Hematopoietic multipotent progenitor cell (in vitro differentiated cells): ENCODE results near the gene KICS2. TPM values are rescaled to one million over a fixed set of nuclear protein-coding genes. Genes with fewer than 3 reads are reported as not detected.
A peak's percentile ranks its signal among the peaks of the same experiment; 100 is the strongest.

ENCODE experiments used
- DNase-seq, 3 donors: peaks; one replicate each; pipeline ENCODE4 v3.0.0-alpha.2; 2011 to 2015; ENCODE audit warnings: low read depth in 2 of 3, low spot score in 2 of 3
- total RNA-seq: library from RNA; depleted of rRNA; stranded (reverse); fragments of >200 nt; gene quantifications from one replicate; pipeline ENCODE4 v1.2.3, GENCODE V29; 2012

KICS2 gene
- total RNA-seq: 24.8 TPM

DNA sequence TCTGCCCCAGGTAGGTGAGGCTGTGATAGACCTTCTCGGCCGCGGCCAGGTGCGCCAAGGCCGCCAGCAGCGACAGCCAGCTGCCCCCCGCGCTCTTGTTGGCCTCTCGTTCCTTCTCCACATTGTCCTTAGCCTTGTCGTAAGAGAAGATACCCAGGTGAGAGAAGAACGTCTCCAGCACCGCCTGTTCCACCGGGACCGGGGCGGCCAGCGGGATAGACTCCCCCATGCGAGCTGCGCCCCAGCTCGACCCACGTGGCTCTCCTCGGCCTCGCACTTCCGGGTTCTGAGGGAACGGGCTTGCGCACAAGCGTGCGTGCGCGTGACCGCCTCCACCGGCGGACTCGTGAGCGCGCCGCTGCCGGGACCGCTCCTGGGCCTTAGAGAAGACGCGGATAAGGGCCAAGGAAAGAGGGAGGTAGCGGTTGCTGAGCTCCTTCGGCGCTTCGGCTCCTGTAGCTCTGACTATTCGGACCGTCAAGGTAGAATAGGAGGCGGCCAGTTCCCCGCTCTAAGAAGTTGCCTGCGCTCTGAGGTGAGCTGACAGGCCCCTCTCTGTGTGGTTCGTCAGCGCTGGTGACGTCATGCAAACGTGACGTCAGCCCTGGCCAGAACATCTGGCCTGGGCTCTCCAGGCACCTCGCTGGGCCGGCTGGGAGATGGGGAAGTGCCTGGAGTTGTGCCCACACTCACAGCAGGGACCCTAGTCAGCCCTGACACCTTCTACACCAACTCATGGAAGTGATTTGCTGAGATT, at the start of gene KICS2:
KICS2 (minus strand) TSS at position 288 of the 757 bp plus-strand sequence; CDS start at position 229, 59 bp downstream.
- peak; percentile 89 to 95 (median 95) for DNase-seq

DNA sequence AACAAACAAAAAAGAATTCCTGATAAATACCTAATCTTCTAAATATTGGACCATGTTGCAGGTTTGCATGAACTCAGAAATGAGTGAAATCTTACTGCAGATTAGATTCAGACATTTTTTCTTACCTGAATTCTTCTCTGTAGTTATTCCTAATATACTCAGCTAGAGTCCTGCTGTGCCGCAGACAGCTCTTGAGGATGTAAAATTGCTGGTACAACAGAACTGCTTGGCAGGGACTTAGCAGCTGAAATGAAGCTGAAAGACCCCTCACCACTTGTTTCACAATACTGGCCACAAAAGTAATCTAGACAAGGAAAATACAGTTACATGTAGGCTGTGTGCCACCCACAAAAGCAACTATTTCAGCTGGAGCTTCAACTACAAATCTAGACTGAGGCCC, 48.3 kb upstream of the KICS2 start:
- DNase-seq: no peak

DNA sequence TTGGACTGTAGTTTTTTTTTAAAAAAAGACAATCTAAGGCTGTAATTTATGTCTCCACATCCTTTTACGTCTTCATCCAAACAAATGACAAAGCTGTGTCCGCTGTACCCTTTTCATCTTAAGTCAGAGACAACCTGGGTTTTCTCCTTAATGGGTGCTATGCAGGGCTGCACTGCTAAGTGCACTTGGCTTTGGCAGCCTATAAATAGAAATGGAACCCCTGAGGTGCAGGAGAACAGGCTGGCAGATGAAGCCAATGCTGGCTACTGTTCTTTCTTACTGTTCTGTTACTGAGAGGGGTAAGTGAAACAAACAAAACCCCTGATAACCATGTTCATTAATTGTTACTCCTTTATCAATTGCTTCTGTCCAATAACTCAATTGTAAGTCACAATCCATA, 47.1 kb upstream of the KICS2 start:
- no peak for DNase-seq

DNA sequence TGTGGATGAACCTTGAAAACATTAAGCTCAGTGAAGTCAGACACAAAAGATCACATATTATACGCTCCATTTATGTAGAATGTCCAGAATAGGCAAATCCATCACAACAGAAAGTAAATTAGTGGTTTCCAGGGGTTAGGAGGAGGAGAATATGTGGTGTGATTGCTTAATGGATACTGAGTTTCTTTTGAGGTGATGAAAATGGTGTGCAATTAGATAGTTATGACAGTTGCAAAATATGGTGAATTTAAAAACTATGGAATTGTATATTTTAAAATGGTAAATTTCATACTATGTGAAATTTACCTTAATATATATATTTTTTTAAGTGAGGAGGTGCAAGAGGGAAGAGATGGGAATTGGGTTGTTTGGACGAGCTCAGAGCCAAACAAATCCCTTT, 46.3 kb upstream of the KICS2 start:
- no peak for DNase-seq

DNA sequence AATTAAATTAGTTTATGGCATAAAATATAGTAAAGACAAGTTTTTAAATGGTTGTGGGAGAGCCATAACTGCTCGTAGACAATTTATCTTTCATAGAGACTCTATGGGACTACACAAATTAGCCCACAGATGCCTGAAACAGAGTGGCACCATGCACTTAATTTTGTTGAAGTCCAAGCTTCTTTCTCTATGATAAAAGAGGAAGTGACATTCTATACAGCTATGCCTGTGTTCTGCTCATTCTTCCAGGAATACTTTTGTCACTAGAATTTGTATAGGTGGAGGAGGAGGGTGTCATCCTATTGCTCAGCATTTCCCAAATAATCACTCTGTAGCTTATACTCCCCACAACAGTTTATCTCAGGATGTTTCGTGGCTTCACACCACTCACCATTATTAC, 43.7 kb upstream of the KICS2 start:
- no peak for DNase-seq

DNA sequence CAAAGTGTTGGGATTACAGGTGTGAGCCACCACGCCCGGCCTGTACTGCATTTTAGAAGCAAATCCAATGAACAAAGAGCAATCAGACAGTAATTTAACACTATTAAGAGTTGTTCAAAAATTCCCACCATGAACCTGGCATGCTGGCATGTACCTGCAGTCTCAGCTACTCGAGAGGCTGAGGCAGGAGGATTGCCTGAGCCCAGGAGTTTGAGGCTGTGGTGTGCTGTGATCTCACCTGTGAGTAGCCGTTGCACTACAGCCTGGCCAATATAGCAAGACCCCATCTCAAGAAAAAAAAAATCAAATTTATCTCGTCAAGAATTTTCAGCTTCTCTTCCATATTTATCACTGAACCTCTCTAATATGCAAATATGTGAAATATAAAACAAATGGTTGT, 39.7 kb upstream of the KICS2 start:
- no peak for DNase-seq

DNA sequence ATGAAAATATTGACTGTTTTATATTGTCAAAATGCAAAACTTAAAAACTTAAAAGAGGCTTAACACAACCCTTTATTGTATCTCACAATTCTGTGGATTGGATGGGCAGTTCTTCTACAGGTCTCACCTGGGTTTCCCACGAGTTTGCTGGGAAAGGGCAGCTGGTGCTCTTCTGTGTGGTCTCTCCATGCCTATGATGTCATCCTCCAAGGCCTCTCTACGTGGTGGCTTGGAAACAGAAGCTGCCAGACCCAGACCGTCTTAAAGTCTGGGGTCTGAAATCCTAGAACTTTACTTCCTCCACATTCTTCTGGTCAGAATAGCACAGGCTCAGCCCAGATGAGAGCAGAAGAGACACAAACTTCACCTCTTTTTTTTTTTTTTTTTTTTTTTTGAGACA, 36.5 kb upstream of the KICS2 start:
- no peak for DNase-seq

DNA sequence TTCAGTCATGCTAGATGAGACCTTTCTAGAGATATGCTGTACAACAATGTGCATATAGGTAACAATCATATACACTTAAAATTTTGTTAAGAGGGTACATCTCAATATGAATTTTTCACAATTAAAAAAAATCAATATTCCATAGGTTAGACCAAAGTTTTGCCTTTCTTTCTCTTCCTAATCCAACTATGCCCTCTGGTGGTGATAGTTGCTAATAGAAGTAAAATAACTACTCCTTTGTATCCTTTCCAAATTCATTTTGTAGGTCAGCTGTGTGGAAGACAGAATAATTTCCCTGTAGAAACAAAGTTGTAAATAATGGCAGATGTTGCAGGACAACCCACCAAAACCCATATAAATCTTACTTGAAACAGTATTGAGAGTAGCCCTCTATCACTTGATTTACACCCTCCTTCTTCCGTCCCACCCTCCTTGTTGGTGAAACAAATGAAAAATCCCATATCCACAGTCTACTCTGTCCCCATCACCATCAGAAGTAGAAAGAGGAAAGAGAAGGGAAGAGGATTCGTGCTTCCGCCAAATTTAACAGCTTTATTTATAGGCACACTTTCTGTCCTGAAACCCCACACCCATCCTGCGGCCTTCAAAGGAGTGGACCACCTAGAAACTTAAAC, 34.2 kb upstream of the KICS2 start:
- DNase-seq: peak; percentile 21 to 84 (median 59)

DNA sequence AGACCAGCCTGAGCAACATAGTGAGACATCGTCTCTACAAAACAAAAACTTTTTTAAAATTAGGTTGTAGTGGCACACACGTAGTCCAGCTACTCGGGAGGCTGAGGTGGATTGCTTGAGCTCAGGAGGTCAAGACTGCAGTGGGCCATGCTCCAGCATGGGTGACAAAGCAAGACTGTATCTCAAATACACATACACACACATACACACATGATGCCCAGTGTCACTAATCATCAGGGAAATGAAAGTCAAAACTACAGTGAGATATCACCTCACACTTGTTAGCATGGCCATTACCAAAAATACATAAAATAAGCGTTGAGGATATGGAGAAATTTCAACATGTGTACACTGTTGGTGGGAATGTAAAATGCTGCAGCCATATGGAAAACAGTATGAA, 33.2 kb upstream of the KICS2 start:
- no peak for DNase-seq

DNA sequence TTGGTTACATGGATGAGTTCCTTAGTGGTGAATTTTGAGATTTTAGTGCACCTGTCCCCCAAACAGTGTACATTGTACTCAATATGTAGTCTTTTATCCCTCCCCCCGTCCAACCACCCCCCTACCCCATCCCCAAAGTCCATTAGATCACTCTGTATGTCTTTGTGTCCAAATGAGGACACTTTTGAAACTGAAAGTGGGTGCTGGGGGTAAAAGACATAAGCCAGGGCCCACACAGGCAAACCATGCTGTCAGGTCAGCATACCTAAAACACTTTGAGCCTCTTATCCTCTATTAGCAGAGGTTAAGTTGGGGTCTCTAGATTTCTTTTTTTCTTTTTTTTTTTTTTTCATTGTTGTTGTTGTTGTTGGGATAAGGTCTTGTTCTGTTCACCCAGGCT, 31.3 kb upstream of the KICS2 start:
- DNase-seq: no peak

DNA sequence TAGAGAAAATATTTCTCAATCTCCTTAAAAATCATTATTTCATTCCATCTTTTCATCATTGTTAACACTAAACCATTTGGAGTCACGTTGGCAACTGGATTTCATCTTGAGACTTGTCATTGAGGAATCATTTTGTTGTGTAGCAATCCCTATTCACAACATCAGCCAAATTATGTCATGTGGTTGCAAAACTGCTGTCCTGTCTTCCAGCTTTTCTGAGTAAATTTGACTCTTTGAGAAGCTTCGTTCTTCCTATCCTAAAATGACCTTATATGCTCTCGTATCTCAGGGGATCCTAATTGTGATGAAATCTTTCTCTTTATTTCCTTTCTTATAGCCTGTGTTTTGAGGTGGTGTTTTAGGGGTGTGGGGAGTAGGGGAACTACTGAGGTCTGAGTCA, 30.6 kb upstream of the KICS2 start:
- no peak for DNase-seq

DNA sequence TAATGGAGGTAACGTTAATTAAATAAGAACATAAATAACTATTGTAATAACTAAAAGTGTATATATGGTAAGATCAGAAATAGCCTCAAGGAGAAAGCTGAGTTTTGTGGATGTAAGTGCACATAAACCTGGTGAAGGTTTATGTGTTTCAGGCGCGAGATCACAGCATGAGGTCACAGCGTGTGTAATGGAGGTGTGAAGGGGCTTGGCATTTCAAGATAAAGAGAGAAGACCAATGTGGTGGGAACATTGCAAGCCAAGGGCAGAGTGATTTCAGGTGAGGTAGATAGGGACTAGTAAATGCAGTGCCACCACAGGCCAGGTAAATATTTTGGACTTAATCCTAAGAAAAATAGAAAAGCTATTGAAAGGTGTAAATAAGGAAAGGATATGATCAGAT, 21.7 kb upstream of the KICS2 start:
- no peak for DNase-seq

DNA sequence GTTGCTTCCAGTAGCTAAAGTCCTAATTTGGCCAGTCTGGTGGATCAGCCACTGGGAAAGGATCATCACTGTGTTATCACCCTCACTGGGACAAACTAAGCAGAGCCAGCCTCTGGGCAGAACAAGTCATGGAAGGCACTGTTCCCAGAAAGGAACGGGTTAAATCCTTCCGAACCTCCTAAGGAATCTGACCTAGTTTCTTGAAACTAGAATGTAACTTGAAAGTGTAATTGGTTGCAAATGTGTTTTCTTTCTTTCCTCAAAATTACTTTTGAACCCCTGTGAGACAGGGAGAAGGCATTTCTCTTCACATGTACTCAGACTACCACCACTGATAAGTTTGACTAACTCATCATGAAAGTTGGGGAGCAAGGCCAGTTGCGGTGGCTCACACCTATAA, 18.7 kb upstream of the KICS2 start:
- no peak for DNase-seq

DNA sequence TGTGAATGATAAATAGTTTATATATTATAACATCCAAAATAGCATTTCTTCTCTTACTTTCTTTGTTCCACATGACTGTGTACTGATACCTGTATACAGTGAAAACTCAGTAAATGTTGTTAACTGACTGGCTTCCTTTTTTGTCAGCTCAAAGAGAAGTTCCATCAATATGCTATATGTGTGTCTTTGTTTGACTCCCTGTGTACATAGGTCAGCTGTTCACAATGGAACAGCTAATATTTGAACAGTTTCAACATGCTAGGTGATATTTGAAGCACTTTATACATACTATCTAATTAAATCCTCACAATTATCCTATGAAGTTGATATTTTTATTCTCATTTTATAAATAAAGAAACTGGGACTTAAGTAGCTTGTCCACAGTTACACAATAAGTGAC, 15.3 kb upstream of the KICS2 start:
- no peak for DNase-seq

DNA sequence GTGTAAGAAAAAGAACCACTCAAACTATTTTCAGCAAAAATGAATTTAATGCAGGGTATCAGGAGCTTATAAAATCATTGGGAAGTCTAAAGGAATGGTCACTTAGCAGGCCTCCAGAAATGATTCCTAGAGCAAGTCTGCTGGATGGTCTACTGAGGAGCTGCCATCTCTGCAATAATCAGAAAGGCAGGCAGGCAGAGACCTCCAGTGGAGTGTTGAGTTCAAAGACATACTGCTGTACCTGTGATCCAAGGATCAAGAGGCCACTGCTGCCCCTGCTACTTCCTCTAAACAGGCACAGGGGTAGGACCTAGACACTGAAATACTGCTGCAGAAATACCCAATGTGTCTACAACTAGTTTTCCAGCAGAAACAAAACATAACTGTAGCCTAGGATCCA, 14.5 kb upstream of the KICS2 start:
- no peak for DNase-seq

DNA sequence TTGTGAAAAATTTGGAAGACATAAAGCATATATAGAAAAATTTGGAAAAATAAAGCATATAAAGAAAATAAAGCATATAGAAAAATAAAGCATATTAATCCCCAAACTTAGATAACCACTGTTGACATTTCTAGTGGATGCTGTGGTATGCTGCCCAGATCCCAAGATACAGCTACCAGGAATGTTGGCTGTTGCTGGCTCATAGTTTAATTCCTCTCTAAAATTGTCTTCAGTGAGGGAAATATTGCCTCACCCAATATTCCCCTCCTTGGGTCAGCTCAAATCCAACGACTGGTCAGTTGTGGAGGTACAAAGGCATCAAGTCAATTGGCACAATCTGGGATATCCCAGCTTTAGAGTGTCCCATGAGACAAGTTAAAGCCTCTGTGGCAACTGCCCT, 10.1 kb upstream of the KICS2 start:
- no peak for DNase-seq

DNA sequence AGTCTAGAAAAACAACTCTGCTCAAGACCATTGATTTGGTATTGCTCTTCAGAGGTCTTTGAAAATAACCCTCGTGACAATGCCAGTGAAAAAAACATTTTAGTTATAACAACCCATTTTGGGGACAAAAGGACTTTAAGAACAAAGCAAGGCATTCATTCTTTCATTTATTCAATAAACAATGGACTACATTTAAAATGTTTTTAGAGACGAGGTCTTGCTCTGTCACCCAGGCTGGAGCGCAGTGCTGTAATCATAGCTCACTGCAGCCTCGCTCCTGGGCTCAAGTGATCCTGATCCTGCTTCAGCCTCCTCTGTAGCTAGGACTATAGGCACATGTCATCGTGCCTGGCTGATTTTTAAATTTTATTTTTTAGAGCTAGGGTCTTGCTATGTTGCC, 7.7 kb upstream of the KICS2 start:
- DNase-seq: no peak

DNA sequence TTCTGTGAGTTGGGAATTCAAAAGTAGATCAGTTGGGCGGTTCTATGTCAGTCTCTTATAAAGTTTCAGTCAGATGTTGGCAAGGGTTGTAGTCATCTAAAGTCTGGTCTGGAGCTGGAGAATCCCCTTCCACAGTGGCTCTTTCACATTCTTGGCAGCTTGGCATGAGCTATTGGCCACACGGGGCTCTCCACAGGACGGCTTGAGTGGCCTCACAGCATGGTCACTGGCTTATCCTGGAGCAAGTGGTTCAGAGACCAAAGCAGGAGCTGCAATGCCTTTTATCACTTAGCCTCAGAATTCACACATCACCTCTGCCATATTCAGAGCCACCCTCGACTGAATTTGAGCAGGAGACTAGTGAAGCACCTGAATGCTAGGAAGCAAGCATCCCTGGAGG, 7.1 kb upstream of the KICS2 start:
- no peak for DNase-seq

DNA sequence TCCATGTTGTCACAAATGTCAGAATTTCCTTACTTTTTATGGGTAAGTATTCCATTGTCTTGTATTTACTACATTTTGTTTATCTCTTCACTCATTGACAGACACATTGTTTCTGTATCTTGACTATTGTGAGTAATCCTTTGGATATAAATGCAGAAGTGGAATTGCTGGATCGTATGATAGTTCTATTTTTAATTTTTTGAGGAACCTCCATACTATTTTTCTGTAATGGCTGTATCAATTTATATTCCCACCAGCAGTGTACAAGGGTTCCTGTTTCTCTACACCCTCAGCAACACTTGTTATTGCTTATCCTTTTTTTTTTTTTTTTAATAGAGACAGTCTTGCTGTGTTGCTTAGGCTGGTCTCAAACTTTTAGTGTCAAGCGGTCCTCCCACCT, 3.5 kb upstream of the KICS2 start:
- DNase-seq: no peak

DNA sequence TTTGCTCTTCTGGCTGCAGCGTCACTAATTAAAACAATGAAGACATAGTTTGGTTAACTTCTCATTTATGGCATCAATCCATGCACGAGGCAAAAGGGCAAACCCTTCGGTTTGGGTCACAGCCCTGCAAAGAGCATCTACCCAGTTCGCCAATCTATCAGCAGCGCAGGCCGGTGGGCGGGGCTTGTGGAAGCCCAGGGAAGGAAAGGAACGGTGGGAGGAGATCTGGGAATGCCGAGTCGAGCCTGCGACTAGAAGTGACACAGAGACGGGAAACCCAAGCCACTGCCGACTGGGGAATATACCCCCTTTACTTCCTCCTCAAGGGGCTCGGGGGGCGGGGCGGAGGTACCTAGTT, 466 bp downstream of the KICS2 start:
- DNase-seq: peak in 1 of 3 donors; percentile 62

DNA sequence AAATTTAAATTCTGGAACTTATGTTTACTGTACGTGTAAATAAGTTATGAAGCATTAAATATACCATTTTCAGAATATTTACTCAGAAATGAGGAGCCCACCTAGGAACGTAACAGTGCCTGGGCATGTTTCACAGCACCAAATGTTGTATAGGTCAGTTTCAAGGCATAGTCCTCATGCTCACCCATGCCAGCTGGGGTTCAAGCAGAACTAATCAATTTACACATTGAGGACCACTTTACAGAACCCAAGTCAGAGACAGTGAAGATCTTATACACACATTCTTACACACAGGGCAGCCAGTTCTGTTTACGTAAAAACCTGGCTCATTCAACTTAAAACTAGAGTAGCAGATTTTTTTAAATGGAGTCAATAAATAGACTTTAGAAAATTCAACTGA, 2.0 kb downstream of the KICS2 start:
- no peak for DNase-seq

DNA sequence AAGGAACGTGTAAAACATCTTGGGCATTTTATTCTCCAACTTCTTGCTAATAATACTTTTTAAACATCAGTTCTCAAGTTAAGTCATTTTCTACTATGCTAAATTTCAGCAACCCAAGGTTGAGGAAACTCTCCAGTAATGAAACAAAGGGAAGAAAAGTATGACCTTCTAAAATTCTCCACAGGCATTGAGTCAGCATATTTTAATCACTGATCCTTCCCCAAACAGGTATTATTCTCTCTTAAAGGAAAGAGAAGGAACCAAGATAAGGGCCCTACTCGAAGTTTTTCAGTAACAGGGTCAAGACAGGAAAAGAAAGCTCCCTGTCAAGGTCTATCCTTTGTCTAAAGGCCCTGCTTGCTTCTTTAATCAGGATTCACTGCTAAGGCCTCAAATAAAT, 3.0 kb downstream of the KICS2 start:
- DNase-seq: peak in 1 of 3 donors; percentile 14

DNA sequence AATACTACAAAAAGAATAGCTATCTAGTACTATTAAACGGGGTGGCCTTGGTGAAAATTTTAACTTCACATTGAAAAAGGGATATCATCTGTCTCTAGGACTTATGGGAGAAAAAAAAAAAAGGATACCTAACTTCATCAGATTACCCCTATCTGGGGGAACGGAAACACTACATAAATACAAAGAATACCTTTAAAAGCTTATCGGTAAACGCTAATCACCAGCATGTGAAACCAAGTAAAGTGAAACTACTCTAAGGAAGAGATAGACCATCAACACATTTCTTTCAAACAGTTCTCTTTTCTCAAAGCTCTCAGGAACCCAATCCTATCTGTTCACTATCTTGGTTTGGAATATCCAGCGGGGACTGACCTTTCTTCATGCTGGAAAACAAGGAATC, 3.5 kb downstream of the KICS2 start:
- peak in 1 of 3 donors; percentile 24 for DNase-seq
